Measurements from ENCODE around the gene AMMECR1. TPM values are rescaled to one million over a fixed set of nuclear protein-coding genes. Genes with fewer than 3 reads are reported as not detected.
A peak's percentile ranks its signal among the peaks of the same experiment; 100 is the strongest.
"Not testable (repeated sequence)": the region's sequence is repeated elsewhere in the genome, so short reads cannot be mapped to it uniquely, and the experiment has no call there.

The AMMECR1 gene
- total and polyA plus RNA-seq, 10 donors: 1.7 to 15.6 (median 9.6) TPM

- H3K36me3 ChIP-seq; H3K4me1 ChIP-seq; intact Hi-C loops (cut with DNase I; ENCODE audit: low total_unique reads); H3K27me3 ChIP-seq (replicated peaks in 1 of 7): not testable (repeated sequence)
- WGBS, 5 donors: 71 to 88% (median 85%) methylated on average over 11 to 21 of the region's 21 CpGs
- Histone ChIP-seq H3K4me3 (peak overlapping the region in 2 of 8 donors; percentile 13 to 51), H3K27ac (peak overlapping the region in 3 of 8 donors; percentile 41 to 68 (median 43)), H3K9me3 (peaks cover 0 to 16% (median 0%) of the 10 kb centered on the region in 8 donors)
- TF ChIP-seq POLR2AphosphoS5 (IDR thresholded peaks at IDR 0.05): peak in 2 of 3 donors; percentile 37 to 41
- DNase-seq: peak; percentile 86
These were observed 88.3 kb downstream of the AMMECR1 start for GRCh38 chrX:110229497-110230111.

- H3K9me3 ChIP-seq: peaks cover 0 to 12% (median 0%) of the 10 kb centered on the region in 8 donors
- no peak for DNase-seq
- no peaks in the 10 kb centered on the region for H3K36me3 ChIP-seq
- no peak for TF ChIP-seq POLR2AphosphoS5 (IDR thresholded peaks at IDR 0.05)
- TF ChIP-seq CTCF (IDR thresholded peaks at IDR 0.05 in 8 of 11, conservative IDR thresholded peaks at IDR 0.05 in 3 of 11): no peak
- TF ChIP-seq POLR2A (IDR thresholded peaks at IDR 0.05): no peak
- 72 to 84% (median 81%) methylated on average over 5 of the region's 5 CpGs for WGBS, 5 donors
- intact Hi-C loops (cut with DNase I; ENCODE audit: low total_unique reads): no loop called here
- no peaks in the 10 kb centered on the region for H3K4me1 ChIP-seq
- H3K4me3 ChIP-seq: no peak overlapping the region
- H3K27me3 ChIP-seq (replicated peaks in 1 of 7): no peaks in the 10 kb centered on the region
- H3K27ac ChIP-seq: no peak overlapping the region
These were observed 89.4 kb downstream of the AMMECR1 start for GRCh38 chrX:110228453-110228852.

GRCh38 chrX:110226931-110227330, 91.0 kb downstream of the AMMECR1 start:
- intact Hi-C loops (cut with DNase I; ENCODE audit: low total_unique reads): no loop called here

GRCh38 chrX:110224926-110225617, 92.8 kb downstream of the AMMECR1 start:
- intact Hi-C loops (cut with DNase I; ENCODE audit: low total_unique reads): no loop called here
- no peak overlapping the region for H3K27ac ChIP-seq
- no peaks in the 10 kb centered on the region for H3K4me1 ChIP-seq
- H3K9me3 ChIP-seq: no peaks in the 10 kb centered on the region
- H3K36me3 ChIP-seq: no peaks in the 10 kb centered on the region
- no peaks in the 10 kb centered on the region for H3K27me3 ChIP-seq (replicated peaks in 1 of 7)
- TF ChIP-seq CTCF (IDR thresholded peaks at IDR 0.05 in 8 of 11, conservative IDR thresholded peaks at IDR 0.05 in 3 of 11): no peak
- TF ChIP-seq POLR2A (IDR thresholded peaks at IDR 0.05): no peak
- no peak for TF ChIP-seq POLR2AphosphoS5 (IDR thresholded peaks at IDR 0.05)
- no peak overlapping the region for H3K4me3 ChIP-seq
- no peak for DNase-seq
- WGBS, 5 donors: 46 to 74% (median 51%) methylated on average over 3 of the region's 3 CpGs

More at GRCh38 chrX:110226931-110227330, 91.0 kb downstream of the AMMECR1 start:
- no peaks in the 10 kb centered on the region for H3K27me3 ChIP-seq (replicated peaks in 1 of 7)
- H3K9me3 ChIP-seq: peaks cover 0 to 8% (median 0%) of the 10 kb centered on the region in 8 donors
- no peak for TF ChIP-seq POLR2A (IDR thresholded peaks at IDR 0.05)
- no peak for TF ChIP-seq POLR2AphosphoS5 (IDR thresholded peaks at IDR 0.05)
- no peak for TF ChIP-seq CTCF (IDR thresholded peaks at IDR 0.05 in 8 of 11, conservative IDR thresholded peaks at IDR 0.05 in 3 of 11)
- no peak for DNase-seq
- no peak overlapping the region for H3K4me3 ChIP-seq
- H3K27ac ChIP-seq: no peak overlapping the region
- H3K36me3 ChIP-seq: no peaks in the 10 kb centered on the region
- WGBS, 5 donors: 75 to 95% (median 80%) methylated on average over 2 of the region's 2 CpGs
- no peaks in the 10 kb centered on the region for H3K4me1 ChIP-seq
